Activated T-cell treated with anti-CD3 and anti-CD28 coated beads, Interleukin-2, amount 50 U/mL, for 4 hours (primary cell): ENCODE data around the gene SVIL. TPM values are rescaled to one million over a fixed set of nuclear protein-coding genes. Genes with fewer than 3 reads are reported as not detected.
"Not testable (repeated sequence)": the region's sequence is repeated elsewhere in the genome, so short reads cannot be mapped to it uniquely, and the experiment has no call there.

Experiments
- ATAC-seq, 2 donors: fragments of 200-7000 bp; cut with Tn5 transposase; one replicate each; pipeline ENCODE4 v1.10.0; 2021
- DNase-seq: peaks from one replicate; pipeline ENCODE4 v3.0.0-alpha.2; 2020
- H3K27me3 Mint-ChIP-seq: one replicate; pipeline ENCODE4 v1.8.0; 2021; ENCODE audit warnings: low read depth, mixed read lengths
- H3K36me3 Mint-ChIP-seq: one replicate; pipeline ENCODE4 v1.8.0; 2022; ENCODE audit warnings: mixed read lengths; ENCODE audit not compliant: insufficient read depth
- H3K4me1 Mint-ChIP-seq: one replicate; pipeline ENCODE4 v1.8.0; 2021; ENCODE audit warnings: low read depth, mixed read lengths
- H3K4me3 Mint-ChIP-seq: one replicate; pipeline ENCODE4 v1.8.0; 2021; ENCODE audit warnings: mild to moderate bottlenecking, moderate library complexity, mixed read lengths
- H3K9me3 Mint-ChIP-seq: one replicate; pipeline ENCODE4 v1.8.0; 2021; ENCODE audit warnings: mixed read lengths
- total RNA-seq, 3 donors: library from RNA; stranded (reverse); gene quantifications; one replicate each; pipeline ENCODE4 v1.2.1, GENCODE V29; 2021

Gene SVIL
- total RNA-seq, 3 donors from 2014 or later = 6.4 to 11.1 (median 9.5) TPM

DNA sequence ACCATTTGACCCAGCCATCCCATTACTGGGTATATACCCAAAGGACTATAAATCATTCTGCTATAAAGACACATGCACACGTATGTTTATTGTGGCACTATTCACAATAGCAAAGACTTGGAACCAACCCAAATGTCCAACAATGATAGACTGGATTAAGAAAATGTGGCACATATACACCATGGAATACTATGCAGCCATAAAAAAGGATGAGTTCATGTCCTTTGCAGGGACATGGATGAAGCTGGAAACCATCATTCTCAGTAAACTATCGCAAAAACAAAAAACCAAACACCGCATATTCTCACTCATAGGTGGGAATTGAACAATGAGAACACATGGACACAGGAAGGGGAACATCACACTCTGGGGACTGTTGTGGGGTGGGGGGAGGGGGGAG, 85.3 kb downstream of the SVIL start:
- not testable (repeated sequence) for H3K9me3 Mint-ChIP-seq, DNase-seq, H3K27me3 Mint-ChIP-seq, ATAC-seq, H3K4me3 Mint-ChIP-seq
- H3K36me3 Mint-ChIP-seq = peaks cover 28% of the 10 kb centered on the region
- peaks cover 12% of the 10 kb centered on the region for H3K4me1 Mint-ChIP-seq

DNA sequence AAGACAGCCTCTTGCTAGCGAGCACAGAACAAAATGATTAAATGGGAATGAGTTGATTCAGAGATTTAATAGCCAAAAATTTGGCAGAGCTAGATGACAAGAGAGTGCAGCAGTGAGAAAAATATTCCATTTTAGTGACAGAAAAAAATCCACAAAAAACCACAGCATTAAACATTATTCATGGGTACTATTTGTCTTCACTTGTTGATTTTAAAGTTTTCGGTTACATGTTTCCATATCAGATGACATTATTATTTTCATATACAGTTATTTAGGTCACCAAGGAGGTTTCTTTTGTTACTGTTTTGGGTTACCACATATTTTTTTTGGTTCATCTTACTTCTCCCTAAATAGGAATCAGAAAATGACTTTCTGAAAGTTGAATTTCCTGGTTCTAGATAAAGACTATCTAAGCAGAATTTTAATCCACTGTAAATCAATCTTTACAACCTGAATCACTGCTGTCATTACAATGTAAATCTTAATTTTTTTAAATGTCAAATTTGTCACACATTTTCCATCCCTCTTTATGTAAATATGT, 87.9 kb downstream of the SVIL start:
- ATAC-seq = no peak
- H3K4me3 Mint-ChIP-seq = no peak overlapping the region
- no peak for DNase-seq
- H3K36me3 Mint-ChIP-seq = peaks cover 21% of the 10 kb centered on the region
- no peaks in the 10 kb centered on the region for H3K9me3 Mint-ChIP-seq
- H3K4me1 Mint-ChIP-seq = peaks cover 12% of the 10 kb centered on the region
- no peaks in the 10 kb centered on the region for H3K27me3 Mint-ChIP-seq

DNA sequence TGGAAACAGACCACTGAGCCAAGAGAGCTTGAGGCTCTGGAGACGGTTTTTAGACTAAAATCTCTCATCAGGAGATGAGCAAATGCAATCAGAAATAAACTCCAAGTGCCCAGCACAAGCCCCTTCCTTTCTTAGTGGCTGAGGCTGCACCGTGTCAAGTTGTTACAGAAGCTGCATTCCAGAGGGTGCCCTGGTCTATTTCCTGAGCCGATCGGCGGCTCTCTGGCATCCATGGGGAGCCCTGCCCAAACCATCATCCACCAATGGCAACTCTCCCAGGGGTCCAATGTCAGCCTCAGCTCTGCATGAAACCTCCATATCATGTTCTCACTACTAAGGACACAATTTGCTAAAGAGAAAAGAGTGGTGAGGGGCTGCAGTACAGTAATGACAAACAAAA, 89.6 kb downstream of the SVIL start:
- Mint-ChIP-seq H3K27me3 (no peaks in the 10 kb centered on the region), H3K4me3 (no peak overlapping the region)
- no peak for ATAC-seq

DNA sequence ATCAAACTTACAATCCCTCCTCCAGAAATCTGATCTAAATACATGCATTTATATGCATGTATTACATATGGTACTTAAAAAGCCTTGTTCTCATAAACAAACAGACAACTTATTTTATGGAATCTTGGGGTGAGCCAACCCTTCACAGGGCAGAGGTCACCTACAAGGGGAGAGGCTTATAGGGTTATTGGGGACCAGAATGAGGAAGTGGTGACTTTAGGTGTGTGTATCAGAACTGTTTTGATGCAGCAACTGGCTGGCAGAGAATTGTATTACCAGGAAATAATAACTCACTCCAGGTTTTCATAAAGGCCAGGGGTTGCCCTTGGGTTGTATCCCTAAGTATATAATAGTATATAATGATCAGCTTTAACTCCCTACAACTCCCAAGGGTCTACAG, 91.1 kb downstream of the SVIL start:
- DNase-seq = no peak
- Mint-ChIP-seq H3K4me3 (no peak overlapping the region), H3K36me3 (peaks cover 20% of the 10 kb centered on the region), H3K9me3 (no peaks in the 10 kb centered on the region), H3K27me3 (no peaks in the 10 kb centered on the region), H3K4me1 (peaks cover 11% of the 10 kb centered on the region)
- no peak for ATAC-seq

More for the DNA sequence above, 89.6 kb downstream of the SVIL start:
- H3K4me1 Mint-ChIP-seq = peaks cover 12% of the 10 kb centered on the region
- H3K36me3 Mint-ChIP-seq = peaks cover 14% of the 10 kb centered on the region
- H3K9me3 Mint-ChIP-seq = no peaks in the 10 kb centered on the region
- DNase-seq = no peak

DNA sequence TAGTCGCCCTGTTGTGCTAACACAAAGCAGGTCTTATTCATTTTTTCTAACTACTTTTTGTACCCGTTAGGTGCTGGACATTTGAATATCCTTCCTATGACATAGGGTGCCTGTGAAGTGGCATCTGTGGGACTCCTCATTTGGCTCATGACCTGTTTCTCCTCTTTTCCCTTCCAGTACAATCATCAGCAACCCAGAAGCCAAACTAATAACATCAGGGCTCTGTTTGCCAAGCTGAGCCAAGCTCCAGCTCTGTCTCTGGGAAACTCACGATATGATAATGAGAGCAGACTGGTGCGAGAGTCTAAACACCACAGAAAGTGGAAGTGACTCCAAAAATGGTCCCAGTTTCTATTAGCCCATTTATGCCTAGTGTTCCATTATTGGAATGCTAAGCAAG, 92.0 kb downstream of the SVIL start:
- DNase-seq (no peak), ATAC-seq (no peak)
- Mint-ChIP-seq H3K4me1 (peaks cover 1% of the 10 kb centered on the region), H3K9me3 (no peaks in the 10 kb centered on the region), H3K27me3 (no peaks in the 10 kb centered on the region), H3K4me3 (no peak overlapping the region), H3K36me3 (peaks cover 16% of the 10 kb centered on the region)

DNA sequence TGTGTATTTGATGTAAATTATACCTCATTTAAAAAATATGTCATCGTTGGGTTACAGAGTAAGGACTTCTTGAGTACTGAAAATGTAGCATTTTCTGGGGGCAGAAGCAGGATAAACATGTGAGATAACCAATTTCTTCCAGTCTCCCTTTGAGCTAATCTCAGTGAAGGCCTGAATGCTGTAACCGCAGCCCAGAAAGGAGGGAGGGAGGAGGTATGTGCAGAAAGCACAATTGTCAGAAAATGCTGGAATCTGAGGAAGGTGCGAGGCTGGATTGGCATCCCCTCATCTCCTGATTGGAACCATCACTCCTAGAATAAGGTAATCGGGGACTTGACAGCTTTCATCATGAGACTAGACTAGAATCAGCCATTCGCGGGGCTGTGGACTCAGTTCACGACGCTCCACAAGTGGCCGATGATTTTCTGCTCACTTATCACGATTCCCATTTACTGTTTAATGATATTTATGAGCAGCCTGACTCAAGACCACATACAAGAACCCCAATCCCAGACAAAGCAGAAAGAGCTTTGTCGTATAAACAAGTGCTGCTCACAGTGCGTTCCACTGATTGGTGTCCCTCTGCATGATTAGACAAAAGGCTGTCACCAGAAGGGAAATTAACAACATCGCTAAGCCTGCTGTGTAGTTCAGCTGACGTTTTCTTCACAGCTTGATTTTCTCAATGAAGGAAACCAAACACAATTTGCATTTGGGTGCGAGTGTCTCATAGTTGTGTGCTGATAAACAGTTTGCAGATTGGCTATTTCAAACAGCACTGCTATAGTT, 93.2 kb downstream of the SVIL start:
- no peaks in the 10 kb centered on the region for H3K4me1 Mint-ChIP-seq
- H3K36me3 Mint-ChIP-seq = peaks cover 16% of the 10 kb centered on the region
- H3K9me3 Mint-ChIP-seq = no peaks in the 10 kb centered on the region
- H3K27me3 Mint-ChIP-seq = no peaks in the 10 kb centered on the region
- ATAC-seq (no peak), DNase-seq (no peak)
- no peak overlapping the region for H3K4me3 Mint-ChIP-seq

DNA sequence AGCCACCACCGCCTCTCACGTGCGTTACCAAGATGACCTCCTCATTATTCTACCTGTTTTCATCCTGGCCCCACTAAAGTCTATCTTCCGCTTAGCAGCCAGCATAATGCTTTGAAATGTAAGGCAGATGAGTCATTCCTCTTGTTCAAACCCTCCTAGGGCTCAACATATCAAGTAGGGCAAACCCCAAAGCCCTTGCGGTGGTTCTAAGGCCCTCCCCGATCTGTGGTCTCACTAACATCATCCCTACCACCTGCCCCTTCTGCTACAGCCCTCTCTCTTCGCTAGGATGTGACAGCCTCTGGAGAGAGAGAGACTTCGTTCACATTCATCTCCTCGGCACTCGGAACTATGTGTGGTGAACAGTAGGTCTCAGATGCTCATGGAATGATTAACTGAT, 94.8 kb downstream of the SVIL start:
- no peaks in the 10 kb centered on the region for H3K9me3 Mint-ChIP-seq
- H3K4me3 Mint-ChIP-seq = no peak overlapping the region
- peaks cover 5% of the 10 kb centered on the region for H3K4me1 Mint-ChIP-seq
- DNase-seq = no peak
- ATAC-seq = no peak
- peaks cover 21% of the 10 kb centered on the region for H3K36me3 Mint-ChIP-seq
- no peaks in the 10 kb centered on the region for H3K27me3 Mint-ChIP-seq

DNA sequence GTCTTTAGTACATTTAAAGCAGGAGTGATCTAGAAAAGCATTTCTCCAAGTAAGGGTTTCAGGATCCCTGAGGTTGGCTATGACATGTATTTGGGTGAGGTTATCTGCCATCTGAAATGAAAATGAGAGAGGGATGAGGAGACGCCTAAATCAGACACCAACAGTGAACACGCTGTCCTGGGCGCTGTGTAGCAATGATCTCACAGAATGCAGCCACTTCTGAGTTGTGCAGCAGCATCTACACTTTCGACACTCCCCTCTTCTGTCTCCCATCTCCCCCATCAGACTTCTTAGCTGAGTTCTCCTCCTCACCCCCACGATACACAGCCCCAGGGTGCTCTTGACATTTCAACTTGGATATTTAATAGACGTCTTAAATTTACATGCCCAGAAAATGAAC, 95.4 kb downstream of the SVIL start:
- DNase-seq (no peak), ATAC-seq (no peak)
- Mint-ChIP-seq H3K4me3 (no peak overlapping the region), H3K27me3 (no peaks in the 10 kb centered on the region), H3K9me3 (no peaks in the 10 kb centered on the region), H3K36me3 (peaks cover 24% of the 10 kb centered on the region), H3K4me1 (peaks cover 5% of the 10 kb centered on the region)

DNA sequence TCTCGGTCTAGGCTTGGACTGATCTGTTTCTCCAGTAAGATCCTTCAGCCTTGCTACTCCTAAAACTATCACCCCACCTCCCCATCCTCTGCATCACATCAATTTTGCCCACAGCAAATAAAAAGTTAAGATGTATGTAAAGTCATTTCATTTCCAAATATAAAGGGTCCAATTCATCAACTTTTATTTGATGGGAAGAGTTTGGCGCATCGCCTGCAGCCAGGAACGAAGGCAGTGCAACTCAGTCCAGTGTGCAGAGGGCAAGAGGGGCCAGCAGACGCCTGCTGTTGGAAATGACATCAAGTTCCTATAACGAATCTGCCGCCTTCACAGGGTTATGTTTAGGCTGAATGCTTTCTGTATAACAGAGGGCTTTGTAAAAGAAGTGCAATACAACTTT, 97.0 kb downstream of the SVIL start:
- H3K36me3 Mint-ChIP-seq = peaks cover 31% of the 10 kb centered on the region
- DNase-seq (no peak), ATAC-seq (no peak)
- no peaks in the 10 kb centered on the region for H3K9me3 Mint-ChIP-seq
- H3K27me3 Mint-ChIP-seq = no peaks in the 10 kb centered on the region
- peaks cover 5% of the 10 kb centered on the region for H3K4me1 Mint-ChIP-seq
- H3K4me3 Mint-ChIP-seq = no peak overlapping the region

DNA sequence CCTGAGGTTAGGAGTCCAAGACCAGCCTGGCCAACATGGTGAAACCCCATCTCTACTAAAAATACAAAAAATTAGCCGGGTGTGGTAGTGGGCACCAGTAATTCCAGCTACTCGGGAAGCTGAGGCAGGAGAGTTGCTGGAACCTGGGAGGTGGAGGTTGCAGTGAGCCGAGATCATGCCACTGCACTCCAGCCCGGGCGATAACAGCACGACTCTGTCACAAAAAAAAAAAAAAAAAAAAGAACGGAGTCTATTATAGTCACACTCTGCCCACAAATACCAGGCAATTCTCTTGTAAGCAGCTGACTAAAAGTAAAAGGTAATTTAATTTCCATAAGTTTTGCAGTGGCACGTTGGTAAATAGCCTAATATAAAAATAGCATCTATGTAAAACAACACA, 98.1 kb downstream of the SVIL start:
- not testable (repeated sequence) for H3K4me1 Mint-ChIP-seq, H3K4me3 Mint-ChIP-seq, H3K27me3 Mint-ChIP-seq, H3K9me3 Mint-ChIP-seq, ATAC-seq, DNase-seq
- H3K36me3 Mint-ChIP-seq = peaks cover 32% of the 10 kb centered on the region

DNA sequence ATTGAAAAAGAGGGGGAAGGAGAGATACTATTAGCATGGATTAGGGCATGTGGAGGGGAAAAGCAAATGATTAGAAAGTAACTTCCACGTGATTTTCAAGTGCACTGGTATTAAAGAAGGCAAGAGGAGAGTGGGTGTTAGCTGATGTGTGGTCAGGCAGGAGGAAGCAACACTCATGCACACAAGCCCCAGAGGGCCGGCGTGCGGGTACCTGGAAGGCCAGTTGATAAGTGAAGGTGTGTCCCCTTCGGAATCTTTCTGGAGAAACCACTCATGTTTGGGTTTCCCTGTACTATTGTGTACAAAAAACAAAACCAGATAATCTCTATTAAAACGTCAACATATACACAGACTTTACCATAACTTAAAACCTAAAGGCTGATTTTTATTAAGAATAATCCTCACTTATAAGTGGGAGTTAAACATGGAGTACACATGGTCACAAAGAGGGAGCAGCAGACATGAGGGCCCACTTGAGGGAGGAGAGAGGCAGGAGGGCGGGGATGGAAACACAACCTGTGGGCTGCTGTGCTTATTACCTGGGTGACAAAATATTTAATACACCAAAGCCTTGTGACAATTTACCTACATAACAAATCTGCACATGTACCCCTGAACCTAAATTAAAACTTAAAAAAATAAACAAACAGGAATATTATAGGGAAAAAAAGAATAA, 98.9 kb downstream of the SVIL start:
- ATAC-seq (no peak), DNase-seq (no peak)
- no peak overlapping the region for H3K4me3 Mint-ChIP-seq
- H3K9me3 Mint-ChIP-seq = no peaks in the 10 kb centered on the region
- H3K36me3 Mint-ChIP-seq = peaks cover 34% of the 10 kb centered on the region
- no peaks in the 10 kb centered on the region for H3K27me3 Mint-ChIP-seq
- H3K4me1 Mint-ChIP-seq = peaks cover 5% of the 10 kb centered on the region

DNA sequence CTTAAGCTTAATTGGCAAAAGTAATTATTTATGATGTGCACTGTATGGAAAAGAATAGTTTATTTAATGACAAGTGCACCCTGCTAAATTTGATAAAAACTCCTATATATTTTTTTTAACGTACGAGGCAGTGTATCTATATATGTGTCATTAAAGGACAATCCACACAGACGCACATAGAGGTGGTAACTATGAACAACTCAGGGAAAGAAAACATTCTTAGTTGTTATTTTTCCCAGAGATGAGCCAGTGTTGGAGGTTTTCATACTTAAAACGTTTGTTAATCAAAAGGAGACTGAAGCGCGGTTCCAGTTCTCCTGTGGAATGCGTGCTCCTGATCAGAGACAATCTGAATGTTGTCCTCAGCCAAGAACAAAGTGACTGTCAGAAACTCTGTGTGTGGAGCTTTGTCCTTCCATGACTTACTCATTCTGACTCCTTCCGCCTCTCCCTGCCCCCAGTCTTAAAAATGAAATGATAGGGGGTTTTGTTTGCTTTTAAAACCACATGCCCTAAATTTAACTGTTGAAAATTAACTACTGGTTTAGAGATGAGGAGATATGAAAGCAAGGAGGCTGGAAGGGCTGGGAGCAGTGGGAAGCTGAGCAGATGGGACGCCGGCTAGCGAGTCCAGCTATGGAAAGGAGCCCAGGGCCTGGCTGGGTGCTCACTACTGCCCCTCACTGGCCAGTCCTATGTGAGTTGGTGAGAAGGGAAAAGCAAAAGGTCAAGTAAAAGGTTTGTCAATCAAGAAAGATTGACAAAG, 99.6 kb downstream of the SVIL start:
- H3K4me1 Mint-ChIP-seq = peaks cover 5% of the 10 kb centered on the region
- ATAC-seq (no peak), DNase-seq (no peak)
- no peaks in the 10 kb centered on the region for H3K27me3 Mint-ChIP-seq
- no peak overlapping the region for H3K4me3 Mint-ChIP-seq
- peaks cover 30% of the 10 kb centered on the region for H3K36me3 Mint-ChIP-seq
- H3K9me3 Mint-ChIP-seq = no peaks in the 10 kb centered on the region

DNA sequence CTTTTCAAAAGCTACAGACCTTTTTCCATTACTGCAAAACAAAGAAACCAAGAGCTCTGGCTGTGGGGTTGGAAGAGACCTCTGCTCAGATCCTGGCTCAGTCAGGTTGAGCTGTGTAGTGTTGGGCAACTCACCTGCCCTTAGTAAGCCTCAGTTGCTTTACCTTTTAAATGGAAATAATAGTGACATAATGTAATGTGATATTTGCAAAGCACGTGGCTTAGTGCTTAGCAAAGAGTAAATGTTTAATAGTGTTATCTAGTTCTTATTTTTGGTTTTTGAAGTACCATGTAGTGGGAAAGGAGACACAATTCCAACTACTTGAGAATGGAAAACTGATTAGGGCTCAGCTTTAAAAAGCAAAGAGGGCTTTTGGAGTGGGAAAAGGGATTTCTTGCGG, 100.2 kb downstream of the SVIL start:
- Mint-ChIP-seq H3K36me3 (peaks cover 24% of the 10 kb centered on the region), H3K27me3 (no peaks in the 10 kb centered on the region), H3K4me3 (no peak overlapping the region), H3K4me1 (peaks cover 5% of the 10 kb centered on the region), H3K9me3 (no peaks in the 10 kb centered on the region)
- ATAC-seq (no peak), DNase-seq (no peak)

DNA sequence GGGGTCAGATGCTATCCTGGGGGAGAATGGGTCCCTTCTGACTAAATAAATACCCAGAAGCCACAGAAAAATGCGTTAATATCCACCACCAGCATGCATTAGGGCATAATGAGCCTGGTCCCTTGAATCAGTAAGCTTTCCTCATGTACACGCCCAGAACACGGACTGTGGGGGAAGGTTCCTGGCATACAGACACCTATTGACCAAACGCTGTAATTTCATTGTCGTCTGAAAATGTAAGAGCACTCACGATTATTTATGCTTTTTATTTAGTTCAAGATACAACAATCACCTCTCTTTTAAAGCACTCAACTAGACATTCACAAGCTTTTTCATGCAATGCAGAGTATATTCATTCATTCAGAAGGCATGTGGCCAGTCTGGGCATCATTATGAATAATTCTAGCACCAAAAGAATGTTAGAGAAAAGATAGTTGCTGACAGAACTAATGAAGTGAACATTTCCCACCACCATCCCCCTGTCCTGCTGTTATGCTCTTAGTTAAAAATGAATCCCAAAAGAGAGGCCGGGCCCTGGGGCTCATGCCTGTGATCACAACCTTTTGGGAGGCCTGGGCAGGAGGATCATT, 101.0 kb downstream of the SVIL start:
- DNase-seq = no peak
- H3K27me3 Mint-ChIP-seq = no peaks in the 10 kb centered on the region
- H3K9me3 Mint-ChIP-seq = no peaks in the 10 kb centered on the region
- ATAC-seq = no peak
- H3K4me1 Mint-ChIP-seq = peaks cover 5% of the 10 kb centered on the region
- H3K4me3 Mint-ChIP-seq = no peak overlapping the region
- H3K36me3 Mint-ChIP-seq = peaks cover 21% of the 10 kb centered on the region
